ENCODE results near the gene LIPE. TPM values are rescaled to one million over a fixed set of nuclear protein-coding genes. Genes with fewer than 3 reads are reported as not detected.
A peak's percentile ranks its signal among the peaks of the same experiment; 100 is the strongest.
"Not testable (repeated sequence)": the region's sequence is repeated elsewhere in the genome, so short reads cannot be mapped to it uniquely, and the experiment has no call there.

LIPE gene
- total RNA-seq, 1 donor from 2014 or later: 55.8 TPM

DNA sequence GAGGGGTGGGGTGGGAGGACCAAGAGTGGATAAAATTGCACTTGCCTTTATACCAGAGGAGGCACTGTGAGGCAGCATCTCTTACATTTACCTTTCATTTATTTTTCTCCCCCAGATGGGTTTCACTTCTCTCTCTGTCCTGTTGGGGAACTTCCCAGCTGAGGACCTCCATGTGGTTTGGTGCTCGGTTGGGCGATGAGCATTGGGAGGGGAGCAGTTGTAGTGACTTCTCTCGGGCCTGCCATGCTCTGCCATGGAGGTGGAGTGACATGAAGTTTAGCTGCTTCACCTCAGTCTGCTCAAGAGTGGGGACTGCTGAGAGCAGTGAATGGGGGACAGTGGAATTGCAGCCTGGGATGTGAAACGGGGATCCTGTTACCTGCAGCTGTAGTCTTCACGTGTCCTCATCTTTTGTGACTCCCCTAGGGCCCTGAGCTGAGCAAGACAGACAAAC, 38.7 kb upstream of the LIPE start:
- H3K36me3 ChIP-seq: no peaks in the 10 kb centered on the region

DNA sequence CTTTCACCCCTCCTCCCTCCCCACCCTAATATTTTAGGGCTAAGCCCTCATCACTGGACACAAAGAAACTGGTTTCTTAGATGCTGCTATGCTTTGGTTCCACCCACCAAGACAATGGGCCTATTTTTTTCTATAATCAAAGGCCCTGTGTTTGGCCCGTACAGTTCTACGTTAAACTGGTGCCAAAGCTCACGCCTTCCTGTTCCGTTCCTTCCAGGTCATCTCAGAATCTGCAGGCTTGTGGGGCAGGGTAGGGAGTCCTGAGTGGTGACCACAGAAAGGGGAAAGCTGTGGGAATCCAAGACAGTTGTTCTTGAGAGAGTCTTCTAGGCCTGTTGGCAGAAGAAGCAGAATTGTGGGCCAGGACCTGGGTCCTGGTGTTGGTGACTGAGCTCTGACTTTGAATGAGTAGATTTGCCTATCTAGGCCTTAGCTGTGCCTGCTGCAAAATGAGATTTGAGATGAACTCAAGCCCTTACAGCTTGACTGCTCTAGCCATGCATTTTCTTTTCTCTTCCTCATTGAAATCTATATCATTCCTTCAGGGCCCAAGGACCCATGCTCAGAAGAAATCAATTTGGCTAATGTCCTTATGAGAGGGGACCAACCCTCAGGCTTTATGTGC, 34.6 kb upstream of the LIPE start:
- Histone ChIP-seq H3K27ac (replicated peaks) (peak overlapping the region; percentile 49), H3K27me3 (ENCODE audit: low read depth) (no peaks in the 10 kb centered on the region), H3K4me1 (peaks cover 20% of the 10 kb centered on the region), H3K4me3 (no peak overlapping the region), H3K9me3 (replicated peaks) (no peaks in the 10 kb centered on the region), H3K36me3 (no peaks in the 10 kb centered on the region)
- TF ChIP-seq, protein P1, sequence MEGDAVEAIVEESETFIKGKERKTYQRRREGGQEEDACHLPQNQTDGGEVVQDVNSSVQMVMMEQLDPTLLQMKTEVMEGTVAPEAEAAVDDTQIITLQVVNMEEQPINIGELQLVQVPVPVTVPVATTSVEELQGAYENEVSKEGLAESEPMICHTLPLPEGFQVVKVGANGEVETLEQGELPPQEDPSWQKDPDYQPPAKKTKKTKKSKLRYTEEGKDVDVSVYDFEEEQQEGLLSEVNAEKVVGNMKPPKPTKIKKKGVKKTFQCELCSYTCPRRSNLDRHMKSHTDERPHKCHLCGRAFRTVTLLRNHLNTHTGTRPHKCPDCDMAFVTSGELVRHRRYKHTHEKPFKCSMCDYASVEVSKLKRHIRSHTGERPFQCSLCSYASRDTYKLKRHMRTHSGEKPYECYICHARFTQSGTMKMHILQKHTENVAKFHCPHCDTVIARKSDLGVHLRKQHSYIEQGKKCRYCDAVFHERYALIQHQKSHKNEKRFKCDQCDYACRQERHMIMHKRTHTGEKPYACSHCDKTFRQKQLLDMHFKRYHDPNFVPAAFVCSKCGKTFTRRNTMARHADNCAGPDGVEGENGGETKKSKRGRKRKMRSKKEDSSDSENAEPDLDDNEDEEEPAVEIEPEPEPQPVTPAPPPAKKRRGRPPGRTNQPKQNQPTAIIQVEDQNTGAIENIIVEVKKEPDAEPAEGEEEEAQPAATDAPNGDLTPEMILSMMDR (IDR thresholded peaks at IDR 0.05; ENCODE audit: borderline replicate concordance): no peak
- no peak for DNase-seq
- intact Hi-C loops (cut with micrococcal nuclease): no loop called here

More for the DNA sequence above, 38.7 kb upstream of the LIPE start:
- intact Hi-C loops (cut with micrococcal nuclease): no loop called here
- Histone ChIP-seq H3K27me3 (ENCODE audit: low read depth) (no peaks in the 10 kb centered on the region), H3K9me3 (replicated peaks) (no peaks in the 10 kb centered on the region), H3K27ac (replicated peaks) (peak overlapping the region; percentile 78), H3K4me1 (peaks cover 27% of the 10 kb centered on the region), H3K4me3 (no peak overlapping the region)
- DNase-seq: no peak
- TF ChIP-seq, protein P1 (IDR thresholded peaks at IDR 0.05; ENCODE audit: borderline replicate concordance): no peak

DNA sequence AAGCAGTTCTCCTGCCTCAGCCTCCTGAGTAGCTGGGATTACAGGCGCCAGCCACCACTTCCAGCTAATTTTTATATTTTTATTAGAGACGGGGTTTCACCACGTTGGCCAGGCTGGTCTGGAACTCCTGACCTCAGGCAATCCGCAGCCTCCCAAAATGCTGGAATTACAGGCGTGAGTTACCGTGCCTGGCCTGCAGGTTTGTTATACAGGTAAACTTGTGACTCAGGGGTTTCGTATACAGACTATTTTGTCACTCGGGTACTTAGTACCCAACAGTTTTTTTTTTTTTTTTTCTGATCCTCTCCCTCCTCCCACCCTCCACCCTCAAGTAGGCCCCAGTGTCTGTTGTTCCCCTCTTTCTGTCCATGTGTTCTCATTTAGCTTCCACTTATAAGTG, 34.0 kb upstream of the LIPE start:
- H3K36me3 ChIP-seq; H3K27me3 ChIP-seq (ENCODE audit: low read depth); DNase-seq; H3K4me3 ChIP-seq; H3K9me3 ChIP-seq (replicated peaks); intact Hi-C loops (cut with micrococcal nuclease): not testable (repeated sequence)
- Histone ChIP-seq H3K4me1 (peaks cover 16% of the 10 kb centered on the region), H3K27ac (replicated peaks) (peak overlapping the region; percentile 49)

DNA sequence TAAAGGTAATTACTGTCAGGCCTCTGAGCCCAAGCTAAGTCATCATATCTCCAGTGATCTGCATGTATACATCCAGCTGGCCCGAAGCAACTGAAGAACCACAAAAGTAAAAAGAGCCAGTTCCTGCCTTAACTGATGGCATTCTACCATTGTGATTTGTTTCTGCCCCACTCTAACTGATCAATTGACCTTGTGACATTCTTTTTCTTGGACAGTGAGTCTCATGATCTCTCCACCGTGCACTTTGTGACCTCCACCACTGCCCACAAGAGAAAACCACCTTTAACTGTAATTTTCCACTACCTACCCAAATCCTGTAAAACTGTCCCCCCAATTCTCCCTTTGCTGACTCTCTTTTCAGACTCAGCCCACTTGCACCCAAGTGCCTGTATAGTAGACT, 32.7 kb upstream of the LIPE start:
- H3K4me1 ChIP-seq: peaks cover 16% of the 10 kb centered on the region
- TF ChIP-seq, protein P1 (IDR thresholded peaks at IDR 0.05; ENCODE audit: borderline replicate concordance): no peak
- H3K27me3 ChIP-seq (ENCODE audit: low read depth): no peaks in the 10 kb centered on the region
- no peaks in the 10 kb centered on the region for H3K9me3 ChIP-seq (replicated peaks)
- H3K4me3 ChIP-seq: no peak overlapping the region
- no peak for DNase-seq
- intact Hi-C loops (cut with micrococcal nuclease): no loop called here
- H3K27ac ChIP-seq (replicated peaks): no peak overlapping the region
- no peaks in the 10 kb centered on the region for H3K36me3 ChIP-seq

DNA sequence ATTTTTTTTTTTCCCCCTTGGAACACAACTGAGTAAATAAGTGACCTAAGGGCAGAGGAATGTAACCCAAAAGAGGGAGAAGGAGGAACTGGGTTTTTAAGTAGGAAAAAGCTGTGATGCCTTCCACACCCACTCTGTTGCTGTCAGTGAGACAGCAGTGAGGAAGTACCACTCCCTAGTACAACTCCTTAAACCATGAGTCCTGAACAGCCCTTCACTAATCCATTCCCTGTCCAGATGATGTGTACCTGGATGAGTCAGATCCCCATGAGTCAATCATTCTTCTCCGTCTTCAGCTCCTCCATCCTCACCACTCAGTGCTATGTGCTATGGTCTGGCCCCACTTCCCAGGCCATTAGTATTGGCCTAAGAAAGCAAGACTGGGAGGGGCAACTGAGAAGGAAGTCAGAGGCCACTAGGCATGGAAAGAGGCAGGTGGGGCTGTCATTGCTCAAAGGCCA, 28.5 kb upstream of the LIPE start:
- no peaks in the 10 kb centered on the region for H3K27me3 ChIP-seq (ENCODE audit: low read depth)
- peaks cover 13% of the 10 kb centered on the region for H3K4me1 ChIP-seq
- intact Hi-C loops (cut with micrococcal nuclease): no loop called here
- no peak overlapping the region for H3K27ac ChIP-seq (replicated peaks)
- H3K4me3 ChIP-seq: no peak overlapping the region
- DNase-seq: no peak
- TF ChIP-seq, protein P1 (IDR thresholded peaks at IDR 0.05; ENCODE audit: borderline replicate concordance): no peak
- no peaks in the 10 kb centered on the region for H3K9me3 ChIP-seq (replicated peaks)
- no peaks in the 10 kb centered on the region for H3K36me3 ChIP-seq

DNA sequence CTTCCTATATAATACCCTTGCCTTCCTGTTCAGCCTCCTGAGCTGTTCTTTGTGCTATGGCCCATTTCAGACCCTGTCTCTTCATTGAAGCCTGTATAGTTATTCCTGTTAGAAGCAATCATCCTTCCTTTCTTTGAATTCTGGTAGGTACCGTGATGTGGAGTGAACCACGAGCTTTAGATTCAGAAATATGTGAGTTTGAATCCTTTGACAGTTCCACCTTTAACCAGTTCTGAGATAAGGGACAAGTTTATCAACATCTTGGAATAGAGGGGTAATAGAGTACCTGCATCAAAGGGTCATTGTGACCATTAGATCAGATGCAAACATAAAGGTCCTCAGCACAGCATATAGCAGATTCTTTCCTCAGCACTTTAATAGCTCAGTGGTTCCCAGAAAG, 27.9 kb upstream of the LIPE start:
- no peak for DNase-seq
- intact Hi-C loops (cut with micrococcal nuclease): no loop called here
- H3K4me3 ChIP-seq: no peak overlapping the region
- no peak overlapping the region for H3K27ac ChIP-seq (replicated peaks)
- TF ChIP-seq, protein P1 (IDR thresholded peaks at IDR 0.05; ENCODE audit: borderline replicate concordance): no peak
- no peaks in the 10 kb centered on the region for H3K36me3 ChIP-seq
- H3K4me1 ChIP-seq: peaks cover 16% of the 10 kb centered on the region
- no peaks in the 10 kb centered on the region for H3K27me3 ChIP-seq (ENCODE audit: low read depth)
- H3K9me3 ChIP-seq (replicated peaks): no peaks in the 10 kb centered on the region

Measured in left ventricle myocardium inferior (tissue), 1 donor.